Left ventricle myocardium inferior (tissue), 1 donor: ENCODE data around the gene NEMF. TPM values are rescaled to one million over a fixed set of nuclear protein-coding genes. Genes with fewer than 3 reads are reported as not detected.
A peak's percentile ranks its signal among the peaks of the same experiment; 100 is the strongest.
"Not testable (repeated sequence)": the region's sequence is repeated elsewhere in the genome, so short reads cannot be mapped to it uniquely, and the experiment has no call there.

ENCODE experiments used
- DNase-seq: peaks from one replicate; pipeline ENCODE4 v3.0.0-alpha.2; 2020
- H3K27ac ChIP-seq: fragments of 200-600 bp; replicated peaks from 2 replicates; pipeline ENCODE4 v1.8.0; 2021
- H3K27me3 ChIP-seq: fragments of 200-600 bp; 2 replicates; pipeline ENCODE4 v1.8.0; 2021; ENCODE audit warnings: low read depth
- H3K36me3 ChIP-seq: fragments of 200-600 bp; 2 replicates; pipeline ENCODE4 v1.8.0; 2021
- H3K4me1 ChIP-seq: fragments of 200-600 bp; 2 replicates; pipeline ENCODE4 v1.8.0; 2021
- H3K4me3 ChIP-seq: fragments of 200-600 bp; 2 replicates; pipeline ENCODE4 v1.8.0; 2021; ENCODE audit warnings: mild to moderate bottlenecking, moderate library complexity
- H3K9me3 ChIP-seq: fragments of 200-600 bp; replicated peaks from 2 replicates; pipeline ENCODE4 v1.8.0; 2021
- intact Hi-C: fragments of 100-400 bp; cut with micrococcal nuclease; formaldehyde crosslinking; loops from one replicate; pipeline ENCODE4 v1.11.0; 2022
- total RNA-seq: library from RNA; stranded (reverse); fragmentation: NEBNext Ultra II Directional; extraction: Animal tissue kit (Norgen Biotek cat#: 25700); gene quantifications from one replicate; pipeline ENCODE4 v1.2.1, GENCODE V29; 2021
- TF ChIP-seq, protein P1 (sequence below): fragments of 200-600 bp; IDR thresholded peaks from 2 replicates; pipeline ENCODE4 v1.8.0; 2021; ENCODE audit warnings: antibody characterized with exemption, mild to moderate bottlenecking, borderline replicate concordance
- donor health status: DM: no; HTN: yes; CAD: no; lungs with severe emphysema.

NEMF gene
- total RNA-seq, 1 donor from 2014 or later, result 52.7 TPM

- Histone ChIP-seq H3K36me3 (peaks cover 14% of the 10 kb centered on the region), H3K27me3 (no peaks in the 10 kb centered on the region), H3K4me1 (peaks cover 70% of the 10 kb centered on the region), H3K9me3 (no peaks in the 10 kb centered on the region), H3K27ac (peak overlapping the region; percentile 100), H3K4me3 (peak overlapping the region; percentile 96)
- no peak for DNase-seq
- intact Hi-C loops, result no loop called here
- TF ChIP-seq, protein P1, sequence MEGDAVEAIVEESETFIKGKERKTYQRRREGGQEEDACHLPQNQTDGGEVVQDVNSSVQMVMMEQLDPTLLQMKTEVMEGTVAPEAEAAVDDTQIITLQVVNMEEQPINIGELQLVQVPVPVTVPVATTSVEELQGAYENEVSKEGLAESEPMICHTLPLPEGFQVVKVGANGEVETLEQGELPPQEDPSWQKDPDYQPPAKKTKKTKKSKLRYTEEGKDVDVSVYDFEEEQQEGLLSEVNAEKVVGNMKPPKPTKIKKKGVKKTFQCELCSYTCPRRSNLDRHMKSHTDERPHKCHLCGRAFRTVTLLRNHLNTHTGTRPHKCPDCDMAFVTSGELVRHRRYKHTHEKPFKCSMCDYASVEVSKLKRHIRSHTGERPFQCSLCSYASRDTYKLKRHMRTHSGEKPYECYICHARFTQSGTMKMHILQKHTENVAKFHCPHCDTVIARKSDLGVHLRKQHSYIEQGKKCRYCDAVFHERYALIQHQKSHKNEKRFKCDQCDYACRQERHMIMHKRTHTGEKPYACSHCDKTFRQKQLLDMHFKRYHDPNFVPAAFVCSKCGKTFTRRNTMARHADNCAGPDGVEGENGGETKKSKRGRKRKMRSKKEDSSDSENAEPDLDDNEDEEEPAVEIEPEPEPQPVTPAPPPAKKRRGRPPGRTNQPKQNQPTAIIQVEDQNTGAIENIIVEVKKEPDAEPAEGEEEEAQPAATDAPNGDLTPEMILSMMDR, result no peak
Measured at GRCh38 chr14:49896966-49897365, 44.4 kb upstream of the NEMF start.

- peaks cover 14% of the 10 kb centered on the region for H3K36me3 ChIP-seq
- DNase-seq, H3K27me3 ChIP-seq, intact Hi-C loops, H3K9me3 ChIP-seq: not testable (repeated sequence)
- peaks cover 75% of the 10 kb centered on the region for H3K4me1 ChIP-seq
- H3K27ac ChIP-seq, result peak overlapping the region; percentile 100
- peak overlapping the region; percentile 96 for H3K4me3 ChIP-seq
Measured at GRCh38 chr14:49896272-49896671, 43.7 kb upstream of the NEMF start.

GRCh38 chr14:49895480-49895879, 42.9 kb upstream of the NEMF start:
- H3K4me3 ChIP-seq, result peak overlapping the region; percentile 96
- H3K36me3 ChIP-seq, result peaks cover 14% of the 10 kb centered on the region
- intact Hi-C loops, result no loop called here
- no peak for DNase-seq
- H3K27me3 ChIP-seq, result no peaks in the 10 kb centered on the region
- no peaks in the 10 kb centered on the region for H3K9me3 ChIP-seq
- peaks cover 75% of the 10 kb centered on the region for H3K4me1 ChIP-seq
- TF ChIP-seq, protein P1, result no peak
- peak overlapping the region; percentile 100 for H3K27ac ChIP-seq

- DNase-seq, H3K27me3 ChIP-seq, intact Hi-C loops, H3K9me3 ChIP-seq: not testable (repeated sequence)
- Histone ChIP-seq H3K4me1 (peaks cover 75% of the 10 kb centered on the region), H3K27ac (peak overlapping the region; percentile 100), H3K36me3 (peaks cover 14% of the 10 kb centered on the region), H3K4me3 (peak overlapping the region; percentile 96)
Measured at GRCh38 chr14:49894214-49895107, 41.9 kb upstream of the NEMF start.

GRCh38 chr14:49893309-49894213, 41.0 kb upstream of the NEMF start:
- peak overlapping the region; percentile 96 for H3K4me3 ChIP-seq
- no peaks in the 10 kb centered on the region for H3K27me3 ChIP-seq
- H3K36me3 ChIP-seq, result peaks cover 14% of the 10 kb centered on the region
- H3K27ac ChIP-seq, result peak overlapping the region; percentile 100
- DNase-seq, result peak; percentile 52
- intact Hi-C loops, result no loop called here
- H3K4me1 ChIP-seq, result peaks cover 69% of the 10 kb centered on the region
- TF ChIP-seq, protein P1, result no peak
- H3K9me3 ChIP-seq, result no peaks in the 10 kb centered on the region

- DNase-seq, result peak; percentile 99
- intact Hi-C loops, result no loop called here
Measured at GRCh38 chr14:49892636-49893308, 40.2 kb upstream of the NEMF start, which contains the start of gene ARF6. ARF6 (plus strand) TSS chr14:49893082; CDS start chr14:49893737, 655 bp downstream.

More at GRCh38 chr14:49892636-49893308, 40.2 kb upstream of the NEMF start, which contains the start of gene ARF6:
- Histone ChIP-seq H3K27me3 (no peaks in the 10 kb centered on the region), H3K9me3 (no peaks in the 10 kb centered on the region), H3K4me1 (peaks cover 61% of the 10 kb centered on the region), H3K4me3 (peak within 1 kb of the TSS; percentile 96), H3K36me3 (peaks cover 14% of the 10 kb centered on the region), H3K27ac (peak within 1 kb of the TSS; percentile 100)
- TF ChIP-seq, protein P1, result peak; percentile 9
